ENCODE measurements around the gene GBX1.

The GBX1 gene

GRCh38 chr7:151128716-151129115 lies 38.8 kb downstream of the GBX1 start:
- DNase-seq = no peak

- DNase-seq = no peak
Measured at GRCh38 chr7:151128144-151128543, 39.4 kb downstream of the GBX1 start.

- no peak for DNase-seq
Measured at GRCh38 chr7:151126491-151127137, 40.9 kb downstream of the GBX1 start.

- DNase-seq = no peak
Measured at GRCh38 chr7:151125846-151126481, 41.5 kb downstream of the GBX1 start.

GRCh38 chr7:151125470-151125845 lies 42.0 kb downstream of the GBX1 start:
- no peak for DNase-seq

GRCh38 chr7:151124899-151125399 lies 42.5 kb downstream of the GBX1 start:
- no peak for DNase-seq

- no peak for DNase-seq
Measured at GRCh38 chr7:151124481-151124880, 43.0 kb downstream of the GBX1 start.

- DNase-seq = peak in 50 of 51 donors; percentile 21 to 89 (median 68)
Measured at GRCh38 chr7:151123822-151124464, 43.6 kb downstream of the GBX1 start.

GRCh38 chr7:151123158-151123821 lies 44.2 kb downstream of the GBX1 start:
- DNase-seq = no peak

- no peak for DNase-seq
Measured at GRCh38 chr7:151122796-151123157, 44.7 kb downstream of the GBX1 start.

- DNase-seq = peak in 1 of 51 donors; percentile 17
Measured at GRCh38 chr7:151122276-151122675, 45.2 kb downstream of the GBX1 start.

GRCh38 chr7:151121380-151122170 lies 45.9 kb downstream of the GBX1 start:
- no peak for DNase-seq

- DNase-seq = peak in 37 of 51 donors; percentile 6 to 78 (median 45)
Measured at GRCh38 chr7:151120896-151121295, 46.6 kb downstream of the GBX1 start.

- DNase-seq = peak in 3 of 51 donors; percentile 12 to 67 (median 18)
Measured at GRCh38 chr7:151119902-151120301, 47.6 kb downstream of the GBX1 start.

- no peak for DNase-seq
Measured at GRCh38 chr7:151119055-151119415, 48.5 kb downstream of the GBX1 start.

- no peak for DNase-seq
Measured at GRCh38 chr7:151118108-151119054, 49.1 kb downstream of the GBX1 start.

GRCh38 chr7:151117565-151117964 lies 49.9 kb downstream of the GBX1 start:
- DNase-seq = no peak

- DNase-seq = no peak
Measured at GRCh38 chr7:151116603-151117440, 50.7 kb downstream of the GBX1 start.

GRCh38 chr7:151115836-151116418 lies 51.6 kb downstream of the GBX1 start:
- DNase-seq = no peak
